ENCODE results near the gene HSPA13.

DNA sequence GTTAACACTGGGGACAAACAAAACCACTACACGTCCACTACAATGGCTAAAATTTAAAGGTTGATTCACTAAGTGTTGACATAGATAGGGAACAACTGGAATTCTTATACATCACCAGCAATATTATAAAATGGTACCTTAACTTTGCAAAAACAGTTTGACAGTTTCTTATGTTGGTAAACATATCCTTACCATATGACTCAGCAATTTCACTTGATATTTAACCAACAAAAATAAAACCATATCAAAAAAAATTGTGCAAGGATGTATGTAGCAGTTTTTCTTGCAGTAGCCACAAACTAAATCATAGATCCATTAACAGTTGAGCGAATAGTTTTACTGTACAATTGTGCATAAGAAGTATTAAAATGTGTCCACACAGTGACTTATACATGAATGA, 5.3 kb upstream of the HSPA13 start:
- TF ChIP-seq HDAC2 (IDR thresholded peaks at IDR 0.05), result no peak
- no peak for TF ChIP-seq MYC (IDR thresholded peaks at IDR 0.05; ENCODE audit: borderline replicate concordance, low read length)
- no peak for TF ChIP-seq MAZ (IDR thresholded peaks at IDR 0.05; ENCODE audit: borderline replicate concordance, low read depth, low read length)
- TF ChIP-seq, protein P1, sequence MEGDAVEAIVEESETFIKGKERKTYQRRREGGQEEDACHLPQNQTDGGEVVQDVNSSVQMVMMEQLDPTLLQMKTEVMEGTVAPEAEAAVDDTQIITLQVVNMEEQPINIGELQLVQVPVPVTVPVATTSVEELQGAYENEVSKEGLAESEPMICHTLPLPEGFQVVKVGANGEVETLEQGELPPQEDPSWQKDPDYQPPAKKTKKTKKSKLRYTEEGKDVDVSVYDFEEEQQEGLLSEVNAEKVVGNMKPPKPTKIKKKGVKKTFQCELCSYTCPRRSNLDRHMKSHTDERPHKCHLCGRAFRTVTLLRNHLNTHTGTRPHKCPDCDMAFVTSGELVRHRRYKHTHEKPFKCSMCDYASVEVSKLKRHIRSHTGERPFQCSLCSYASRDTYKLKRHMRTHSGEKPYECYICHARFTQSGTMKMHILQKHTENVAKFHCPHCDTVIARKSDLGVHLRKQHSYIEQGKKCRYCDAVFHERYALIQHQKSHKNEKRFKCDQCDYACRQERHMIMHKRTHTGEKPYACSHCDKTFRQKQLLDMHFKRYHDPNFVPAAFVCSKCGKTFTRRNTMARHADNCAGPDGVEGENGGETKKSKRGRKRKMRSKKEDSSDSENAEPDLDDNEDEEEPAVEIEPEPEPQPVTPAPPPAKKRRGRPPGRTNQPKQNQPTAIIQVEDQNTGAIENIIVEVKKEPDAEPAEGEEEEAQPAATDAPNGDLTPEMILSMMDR (IDR thresholded peaks at IDR 0.05), result no peak
- TF ChIP-seq CEBPB (IDR thresholded peaks at IDR 0.05), result no peak
- TF ChIP-seq MAX (IDR thresholded peaks at IDR 0.05), result no peak
- no peak for TF ChIP-seq CHD2 (IDR thresholded peaks at IDR 0.05; ENCODE audit: low read length, partially characterized antibody)
- TF ChIP-seq, protein P2, sequence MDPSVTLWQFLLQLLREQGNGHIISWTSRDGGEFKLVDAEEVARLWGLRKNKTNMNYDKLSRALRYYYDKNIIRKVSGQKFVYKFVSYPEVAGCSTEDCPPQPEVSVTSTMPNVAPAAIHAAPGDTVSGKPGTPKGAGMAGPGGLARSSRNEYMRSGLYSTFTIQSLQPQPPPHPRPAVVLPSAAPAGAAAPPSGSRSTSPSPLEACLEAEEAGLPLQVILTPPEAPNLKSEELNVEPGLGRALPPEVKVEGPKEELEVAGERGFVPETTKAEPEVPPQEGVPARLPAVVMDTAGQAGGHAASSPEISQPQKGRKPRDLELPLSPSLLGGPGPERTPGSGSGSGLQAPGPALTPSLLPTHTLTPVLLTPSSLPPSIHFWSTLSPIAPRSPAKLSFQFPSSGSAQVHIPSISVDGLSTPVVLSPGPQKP (IDR thresholded peaks at IDR 0.05; ENCODE audit: low read depth, low read length), result no peak
- TF ChIP-seq JUN (IDR thresholded peaks at IDR 0.05), result no peak
- no peak for TF ChIP-seq EP300 (IDR thresholded peaks at IDR 0.05)
